BJ (cell line): ENCODE results near the gene SRMS. TPM values are rescaled to one million over a fixed set of nuclear protein-coding genes. Genes with fewer than 3 reads are reported as not detected.

Experiments used
- CTCF ChIA-PET: fragments of 350-600 bp; formaldehyde crosslinking; extraction: SDS; loops from one replicate; lab custom pipeline; 2021; ENCODE audit warnings: antibody characterized with exemption, inconsistent platforms; lab: Yijun Ruan, JAX
- POLR2A ChIA-PET: fragments of 300-600 bp; sonication (Branson Sonifier 250); formaldehyde crosslinking; extraction: SDS; loops from one replicate; lab custom pipeline; 2021; ENCODE audit warnings: antibody characterized with exemption; lab: Charles Lee
- DNase-seq: peaks from one replicate; pipeline ENCODE4 v3.0.0-alpha.2; 2011; ENCODE audit warnings: low read depth
- H3K27me3 ChIP-seq: 2 replicates; pipeline ENCODE4 v1.6.0; 2011; ENCODE audit warnings: low read length; ENCODE audit not compliant: control insufficient read depth, insufficient read depth
- H3K36me3 ChIP-seq: 2 replicates; pipeline ENCODE4 v1.5.1; 2011; ENCODE audit warnings: low read length; ENCODE audit not compliant: control insufficient read depth, insufficient read depth
- H3K4me3 ChIP-seq: 2 replicates; pipeline ENCODE4 v1.5.1; 2011; ENCODE audit warnings: low read depth, mild to moderate bottlenecking, control low read depth, low read length
- CTCF ChIP-seq: IDR thresholded peaks from 2 replicates; pipeline ENCODE4 v1.5.1; 2011; ENCODE audit warnings: low read depth, mild to moderate bottlenecking, control low read depth, inconsistent platforms, low read length, moderate library complexity; ENCODE audit not compliant: insufficient read depth
- polyA plus RNA-seq: library from polyadenylated mRNA; depleted of rRNA; stranded (reverse); fragments of >200 nt; gene quantifications from 2 replicates; pipeline ENCODE4 v1.2.3, GENCODE V29; 2011

Gene SRMS
- polyA plus RNA-seq, 1 experiment: not detected

DNA sequence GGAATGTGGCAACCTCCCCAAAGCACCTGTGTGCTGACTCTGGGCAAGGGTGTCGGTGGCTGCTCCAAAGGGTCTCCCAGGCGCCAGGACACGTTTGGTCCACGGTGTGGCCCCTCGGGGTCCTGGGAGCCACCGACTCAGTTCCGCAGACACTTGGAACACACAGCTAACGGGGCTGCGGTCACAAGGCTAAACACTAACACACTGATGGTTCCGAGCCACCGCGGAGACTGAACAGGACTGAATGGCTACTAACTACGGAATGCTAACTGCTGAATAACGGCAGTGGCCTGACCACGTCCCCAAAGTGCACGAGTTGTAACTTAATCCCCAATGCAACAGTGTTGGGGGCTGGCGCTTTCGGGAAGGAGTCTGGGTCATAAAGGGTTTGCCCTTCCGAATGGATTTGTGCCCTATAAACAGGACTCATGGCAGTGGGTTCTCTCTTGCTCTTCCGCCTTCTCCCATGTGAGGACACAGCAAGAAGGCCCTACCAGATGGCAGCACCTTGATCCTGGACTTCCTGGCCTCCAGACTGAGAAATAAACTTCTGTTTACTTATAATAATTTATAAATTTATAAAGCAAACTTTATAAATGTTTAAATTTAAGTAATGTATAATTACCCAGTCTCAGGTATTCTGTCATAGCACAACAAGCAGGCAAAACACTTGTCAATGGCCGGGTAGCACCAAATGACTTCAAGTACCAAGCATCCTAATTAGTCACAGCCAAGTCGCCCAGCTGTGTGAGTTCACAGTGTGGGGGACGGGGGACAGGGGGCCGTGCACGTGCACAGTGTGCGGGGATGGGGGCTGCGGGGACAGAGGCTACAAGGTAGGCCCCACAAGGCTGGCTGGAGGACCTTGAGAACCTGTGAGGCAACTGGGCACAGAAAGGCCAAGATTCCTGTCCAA, 46.4 kb downstream of the SRMS start:
- Histone ChIP-seq H3K27me3 (peaks cover 8% of the 10 kb centered on the region), H3K36me3 (no peaks in the 10 kb centered on the region), H3K4me3 (no peak overlapping the region)
- ChIA-PET POLR2A (no interaction called here), CTCF (no interaction called here)
- no peak for DNase-seq
- no peak for TF ChIP-seq CTCF

- Histone ChIP-seq H3K4me3 (no peak overlapping the region), H3K36me3 (no peaks in the 10 kb centered on the region), H3K27me3 (peaks cover 8% of the 10 kb centered on the region)
- ChIA-PET POLR2A (no interaction called here), CTCF (no interaction called here)
- no peak for DNase-seq
- TF ChIP-seq CTCF: no peak
Measured at GRCh38 chr20:63500151-63500901, 47.2 kb downstream of the SRMS start.

GRCh38 chr20:63499338-63499969, 48.1 kb downstream of the SRMS start:
- H3K4me3 ChIP-seq: peak overlapping the region; percentile 41
- CTCF ChIA-PET: no interaction called here
- no peak for TF ChIP-seq CTCF
- POLR2A ChIA-PET: no interaction called here
- H3K36me3 ChIP-seq: no peaks in the 10 kb centered on the region; the same call in 1 of the 2 replicates
- H3K27me3 ChIP-seq: peaks cover 8% of the 10 kb centered on the region
- DNase-seq: no peak

DNA sequence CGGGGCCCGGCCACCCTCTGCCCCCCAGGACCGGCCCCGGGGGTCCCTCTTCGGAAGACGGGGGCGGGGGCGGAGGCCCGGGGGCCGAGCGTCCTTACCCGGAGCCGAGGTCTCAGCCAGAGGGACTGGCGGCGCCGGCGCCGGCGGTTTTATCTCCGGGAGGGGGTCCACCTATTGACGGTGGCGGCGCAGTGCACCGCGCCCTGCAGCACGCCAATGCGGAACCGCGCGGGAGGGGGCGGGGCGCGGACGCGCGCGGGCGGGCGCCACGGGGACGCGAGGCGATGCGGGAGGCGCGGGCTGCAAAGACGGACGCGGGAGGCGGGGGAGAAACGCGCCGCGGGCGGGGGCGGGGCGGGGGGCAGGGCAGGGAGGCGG, 48.6 kb downstream of the SRMS start, which contains the start of gene EEF1A2:
EEF1A2 (minus strand) TSS at position 124 of the 378 bp plus-strand sequence. CDS start 1,320 bp downstream, outside the sequence.
- H3K27me3 ChIP-seq: peaks cover 8% of the 10 kb centered on the region
- peak within 1 kb of the TSS; percentile 41 for H3K4me3 ChIP-seq
- H3K36me3 ChIP-seq: no peaks in the 10 kb centered on the region; the same call in 1 of the 2 replicates
- ChIA-PET CTCF (no interaction called here), POLR2A (no interaction called here)
- peak; percentile 31; the same call in 1 of the 2 replicates for TF ChIP-seq CTCF
- no peak for DNase-seq
